Endothelial cell of umbilical vein (primary cell): ENCODE measurements around the gene IL12B. TPM values are rescaled to one million over a fixed set of nuclear protein-coding genes. Genes with fewer than 3 reads are reported as not detected.

Experiments
- BruUV-seq: library from RNA; stranded (reverse); fragments of 400-500 nt; replicated peaks from 2 replicates; lab custom pipeline; 2021; lab: Mats Ljungman, UMichigan
- CTCF ChIA-PET: fragments of 300-600, 350-600 bp; sonication (Branson Sonifier 250); formaldehyde crosslinking; loops from one replicate; lab custom pipeline; 2021; ENCODE audit warnings: antibody characterized with exemption, inconsistent platforms; lab: Charles Lee
- POLR2A ChIA-PET: fragments of 300-600, 350-600 bp; sonication (Branson Sonifier 250); formaldehyde crosslinking; loops from one replicate; lab custom pipeline; 2021; ENCODE audit warnings: antibody characterized with exemption, inconsistent platforms; lab: Charles Lee
- DNase-seq: peaks from one replicate; pipeline ENCODE4 v3.0.0-alpha.2; 2011; ENCODE audit warnings: low read depth, low spot score
- FAIRE-seq: peaks from 2 replicates; lab custom pipeline; 2011; peaks lifted over from hg19 to GRCh38; lab: Jason Lieb, UNC
- H2AFZ ChIP-seq: 2 replicates; pipeline ENCODE4 v1.6.0; 2012; ENCODE audit warnings: low read depth, low read length, control low read depth, inconsistent platforms
- H3K27ac ChIP-seq: 2 replicates; pipeline ENCODE4 v1.5.1; 2011; ENCODE audit warnings: low read depth, mild to moderate bottlenecking, control low read depth, low read length, moderate library complexity; ENCODE audit not compliant: insufficient read depth
- H3K27me3 ChIP-seq, 2 experiments: 2 replicates each; pipeline versions ENCODE4 v1.6.0 to v1.6.1; 2011; ENCODE audit warnings: low read length in 2 of 2, mixed read lengths in 1 of 2; ENCODE audit not compliant: control insufficient read depth in 2 of 2, insufficient read depth in 2 of 2
- H3K36me3 ChIP-seq, 2 experiments: 2 replicates in 1 of 2; 3 replicates in 1 of 2; pipeline ENCODE4 v1.5.1; 2011; ENCODE audit warnings: low read length in 2 of 2, mild to moderate bottlenecking in 1 of 2, moderate library complexity in 1 of 2; ENCODE audit not compliant: control insufficient read depth in 2 of 2, insufficient read depth in 2 of 2; ENCODE audit errors: extremely low read depth in 1 of 2
- H3K4me1 ChIP-seq: 3 replicates; pipeline ENCODE4 v1.5.1; 2011; ENCODE audit warnings: mild to moderate bottlenecking, low read length; ENCODE audit not compliant: control insufficient read depth, insufficient read depth; ENCODE audit errors: extremely low read depth
- H3K4me2 ChIP-seq: 2 replicates; pipeline ENCODE4 v1.6.1; 2011; ENCODE audit warnings: low read length, control low read depth, mixed read lengths; ENCODE audit not compliant: insufficient read depth
- H3K4me3 ChIP-seq, 3 experiments: fragments of 200-600 bp in 1 of 3; sonication (generic), shearing (Covaris generic) in 1 of 3; replicated peaks in 1 of 3; 2 replicates each; pipeline ENCODE4 v1.5.1; 2011 to 2016; ENCODE audit warnings: control low read depth in 3 of 3, low read length in 3 of 3, mild to moderate bottlenecking in 2 of 3, inconsistent platforms in 1 of 3, low read depth in 1 of 3, moderate library complexity in 1 of 3; ENCODE audit not compliant: insufficient read depth in 1 of 3
- H3K79me2 ChIP-seq: 2 replicates; pipeline ENCODE4 v1.6.0; 2012; ENCODE audit warnings: low read length, inconsistent platforms; ENCODE audit not compliant: control insufficient read depth, insufficient read depth
- H3K9ac ChIP-seq: replicated peaks from 2 replicates; pipeline ENCODE3; 2011; ENCODE audit warnings: low read length, control low read depth; ENCODE audit not compliant: insufficient read depth; ENCODE audit errors: extremely low read depth
- H3K9me1 ChIP-seq: replicated peaks from 3 replicates; pipeline ENCODE4 v1.6.0; 2011; ENCODE audit warnings: mild to moderate bottlenecking, low read length; ENCODE audit not compliant: control insufficient read depth, insufficient read depth; ENCODE audit errors: extremely low read depth
- H3K9me3 ChIP-seq: replicated peaks from 2 replicates; pipeline ENCODE4 v1.5.1; 2012; ENCODE audit warnings: low read length, inconsistent platforms; ENCODE audit not compliant: control insufficient read depth, insufficient read depth
- H4K20me1 ChIP-seq: replicated peaks from 2 replicates; pipeline ENCODE3; 2011; ENCODE audit warnings: mild to moderate bottlenecking, low read length; ENCODE audit not compliant: control insufficient read depth, insufficient read depth; ENCODE audit errors: extremely low read depth
- CTCF ChIP-seq, 2 donors: IDR thresholded peaks; 1 replicate in 1 of 2; 2 replicates in 1 of 2; pipeline ENCODE4 v1.5.1; 2011; ENCODE audit warnings: low read length in 2 of 2, mild to moderate bottlenecking in 2 of 2, moderate library complexity in 2 of 2, control low read depth in 1 of 2, inconsistent platforms in 1 of 2, low read depth in 1 of 2; ENCODE audit not compliant: insufficient read depth in 1 of 2; ENCODE audit errors: extremely low read depth in 1 of 2
- EZH2 ChIP-seq: IDR thresholded peaks from 2 replicates; pipeline ENCODE4 v1.6.1; 2012; ENCODE audit warnings: borderline replicate concordance, low read depth, mild to moderate bottlenecking, moderate library complexity, low read length, inconsistent platforms; ENCODE audit not compliant: severe bottlenecking
- FOS ChIP-seq: IDR thresholded peaks from 2 replicates; pipeline ENCODE4 v1.6.1; 2011; ENCODE audit warnings: mild to moderate bottlenecking, low read length, moderate library complexity, borderline replicate concordance; ENCODE audit not compliant: insufficient read depth
- GATA2 ChIP-seq: IDR thresholded peaks from 2 replicates; pipeline ENCODE4 v1.7.0; 2011; ENCODE audit warnings: low read depth, mild to moderate bottlenecking, moderate library complexity, mixed read lengths, low read length; ENCODE audit not compliant: insufficient read length, insufficient read depth
- JUN ChIP-seq: IDR thresholded peaks from 2 replicates; pipeline ENCODE4 v1.6.1; 2011; ENCODE audit warnings: borderline replicate concordance, low read depth; ENCODE audit not compliant: insufficient read length, insufficient read depth
- MAX ChIP-seq: IDR thresholded peaks from 2 replicates; pipeline ENCODE4 v1.6.1; 2011; ENCODE audit not compliant: insufficient read depth, insufficient read length
- MYC ChIP-seq: IDR thresholded peaks from one replicate; pipeline ENCODE4 v1.6.1; 2011; ENCODE audit warnings: mild to moderate bottlenecking, low read depth, low read length
- POLR2A ChIP-seq: IDR thresholded peaks from 2 replicates; pipeline ENCODE4 v1.6.1; 2012; ENCODE audit warnings: low read depth, mild to moderate bottlenecking, control low read depth, low read length
- POLR2AphosphoS5 ChIP-seq: IDR thresholded peaks from 2 replicates; pipeline ENCODE4 v1.6.1; 2012; ENCODE audit warnings: low read depth, mild to moderate bottlenecking, control low read depth, low read length, moderate library complexity; ENCODE audit not compliant: insufficient read depth
- dilution Hi-C: fragments of 300-500 bp; cut with MboI; formaldehyde crosslinking; loops from one replicate; pipeline ENCODE4 v1.15.0; 2019; ENCODE audit warnings: low sequenced_read_pairs; ENCODE audit not compliant: extremely low pct_ligation_motif_present
- intact Hi-C: fragments of 100-400 bp; cut with micrococcal nuclease; formaldehyde crosslinking; loops from one replicate; pipeline ENCODE4 v1.10.0; 2022
- polyA plus RNA-seq, 4 experiments: library from polyadenylated mRNA; depleted of rRNA in 3 of 4; stranded (reverse) in 3 of 4; unstranded in 1 of 4; fragments of >200 nt; gene quantifications; 2 replicates each; pipeline versions ENCODE4 v1.2.1 to v1.2.3, GENCODE V29; 2011 to 2012; ENCODE audit warnings: missing spikeins in 1 of 4
- total RNA-seq: library from RNA; stranded (reverse); gene quantifications from 2 replicates; pipeline ENCODE4 v1.2.3, GENCODE V29; 2021

Gene IL12B
- total and polyA plus RNA-seq, 2 donors (not counting 3 experiments of a cell fraction or from before 2014, with no cell fraction given), result not detected

- Histone ChIP-seq H3K4me1 (no peaks in the 10 kb centered on the region), H3K27ac (no peak overlapping the region), H4K20me1 (no peaks in the 10 kb centered on the region), H3K9ac (no peak overlapping the region), H3K79me2 (no peaks in the 10 kb centered on the region), H3K9me3 (no peaks in the 10 kb centered on the region), H2AFZ (no peak overlapping the region), H3K4me2 (no peak overlapping the region), H3K9me1 (no peaks in the 10 kb centered on the region), H3K36me3 (no peaks in the 10 kb centered on the region), H3K4me3 (no peak overlapping the region), H3K27me3 (no peaks in the 10 kb centered on the region)
- no peak for TF ChIP-seq POLR2A
- no peak for TF ChIP-seq JUN
- TF ChIP-seq CTCF (IDR thresholded peaks at IDR 0.05; ENCODE audit: extremely low read depth in 1 of 2, insufficient read depth in 1 of 2, low read depth in 1 of 2, low read length in 2 of 2), result no peak
- no peak for TF ChIP-seq EZH2
- TF ChIP-seq MYC, result no peak
- no peak for TF ChIP-seq GATA2
- TF ChIP-seq MAX, result no peak
- no peak for TF ChIP-seq POLR2AphosphoS5
- TF ChIP-seq FOS, result no peak
- FAIRE-seq (no peak), DNase-seq (no peak)
- CTCF ChIA-PET, result no interaction called here
- dilution Hi-C loops, result no loop called here
- POLR2A ChIA-PET, result no interaction called here
- intact Hi-C loops, result no loop called here
- no TSS peak for BruUV-seq
These were observed 29.1 kb upstream of the IL12B start for GRCh38 chr5:159359408-159359807.
